ENCODE data around the gene CXCL1.

DNA sequence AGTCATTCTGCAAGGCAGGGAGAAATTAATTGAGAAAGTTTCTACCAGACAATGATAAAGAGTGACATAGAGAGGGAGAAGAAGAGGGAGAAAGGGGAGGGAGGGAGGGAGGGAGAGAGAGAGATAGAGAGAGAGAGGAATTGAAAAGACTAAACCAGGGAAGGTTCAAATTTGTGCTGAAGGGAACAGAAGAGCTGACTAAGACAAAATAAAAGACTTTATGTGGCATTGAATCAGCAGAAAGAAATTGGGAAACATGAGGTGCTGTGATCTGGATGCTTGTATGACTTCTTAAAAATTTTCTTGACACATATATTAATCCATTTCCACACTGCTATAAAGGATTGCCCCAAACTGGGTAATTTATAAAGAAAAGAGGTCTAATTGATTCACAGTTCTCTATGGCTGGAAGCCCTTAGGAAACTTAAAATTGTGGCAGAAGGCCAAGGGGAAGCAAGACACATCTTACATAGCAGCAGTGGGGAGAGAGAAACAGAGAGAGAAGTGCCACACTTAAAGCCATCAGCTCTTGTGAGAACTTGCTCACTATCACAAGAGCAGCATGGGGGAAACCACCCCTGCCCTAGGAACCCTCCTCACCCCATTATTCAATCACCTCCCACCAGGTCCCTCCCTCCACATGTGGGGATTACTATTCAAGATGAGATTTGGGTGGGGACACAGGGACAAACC lies 46.2 kb upstream of the CXCL1 start:
- TF ChIP-seq, protein P1, sequence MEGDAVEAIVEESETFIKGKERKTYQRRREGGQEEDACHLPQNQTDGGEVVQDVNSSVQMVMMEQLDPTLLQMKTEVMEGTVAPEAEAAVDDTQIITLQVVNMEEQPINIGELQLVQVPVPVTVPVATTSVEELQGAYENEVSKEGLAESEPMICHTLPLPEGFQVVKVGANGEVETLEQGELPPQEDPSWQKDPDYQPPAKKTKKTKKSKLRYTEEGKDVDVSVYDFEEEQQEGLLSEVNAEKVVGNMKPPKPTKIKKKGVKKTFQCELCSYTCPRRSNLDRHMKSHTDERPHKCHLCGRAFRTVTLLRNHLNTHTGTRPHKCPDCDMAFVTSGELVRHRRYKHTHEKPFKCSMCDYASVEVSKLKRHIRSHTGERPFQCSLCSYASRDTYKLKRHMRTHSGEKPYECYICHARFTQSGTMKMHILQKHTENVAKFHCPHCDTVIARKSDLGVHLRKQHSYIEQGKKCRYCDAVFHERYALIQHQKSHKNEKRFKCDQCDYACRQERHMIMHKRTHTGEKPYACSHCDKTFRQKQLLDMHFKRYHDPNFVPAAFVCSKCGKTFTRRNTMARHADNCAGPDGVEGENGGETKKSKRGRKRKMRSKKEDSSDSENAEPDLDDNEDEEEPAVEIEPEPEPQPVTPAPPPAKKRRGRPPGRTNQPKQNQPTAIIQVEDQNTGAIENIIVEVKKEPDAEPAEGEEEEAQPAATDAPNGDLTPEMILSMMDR (IDR thresholded peaks at IDR 0.05) = no peak
- TF ChIP-seq NFYB (CRISPR knock-in tag; conservative IDR thresholded peaks at IDR 0.05; ENCODE audit: low read depth) (no peak), NR1H2 (CRISPR knock-in tag; IDR thresholded peaks at IDR 0.05) (no peak), FOXK1 (CRISPR knock-in tag; IDR thresholded peaks at IDR 0.05) (no peak), JUN (CRISPR knock-in tag; IDR thresholded peaks at IDR 0.05) (no peak)
- TF ChIP-seq, protein P2, sequence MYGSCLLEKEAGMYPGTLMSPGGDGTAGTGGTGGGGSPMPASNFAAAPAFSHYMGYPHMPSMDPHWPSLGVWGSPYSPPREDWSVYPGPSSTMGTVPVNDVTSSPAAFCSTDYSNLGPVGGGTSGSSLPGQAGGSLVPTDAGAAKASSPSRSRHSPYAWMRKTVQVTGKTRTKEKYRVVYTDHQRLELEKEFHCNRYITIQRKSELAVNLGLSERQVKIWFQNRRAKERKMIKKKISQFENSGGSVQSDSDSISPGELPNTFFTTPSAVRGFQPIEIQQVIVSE (CRISPR knock-in tag; IDR thresholded peaks at IDR 0.05; ENCODE audit: borderline replicate concordance) = no peak

Measured in WTC11 (cell line).